Karpas-422 (cell line): ENCODE results near the gene MBD3L5. TPM values are rescaled to one million over a fixed set of nuclear protein-coding genes. Genes with fewer than 3 reads are reported as not detected.

Experiments
- DNase-seq: peaks from one replicate; pipeline ENCODE4 v3.0.0-alpha.2; 2015
- H2AFZ ChIP-seq: fragments of 200-600 bp; sonication (generic); 2 replicates; pipeline ENCODE4 v1.6.1; 2014; ENCODE audit warnings: antibody characterized with exemption, low read length, mixed read lengths
- H3K27ac ChIP-seq: fragments of 200-600 bp; sonication (generic); 2 replicates; pipeline ENCODE4 v1.5.1; 2014; ENCODE audit warnings: mild to moderate bottlenecking, low read length, moderate library complexity
- H3K27me3 ChIP-seq: fragments of 200-600 bp; sonication (generic); 2 replicates; pipeline ENCODE4 v1.6.1; 2014; ENCODE audit warnings: low read length, mixed read lengths
- H3K36me3 ChIP-seq: fragments of 200-600 bp; sonication (generic); 2 replicates; pipeline ENCODE4 v1.6.1; 2014; ENCODE audit warnings: low read length, mixed read lengths; ENCODE audit not compliant: insufficient read depth
- H3K4me1 ChIP-seq: fragments of 200-600 bp; sonication (generic); 2 replicates; pipeline ENCODE4 v1.6.1; 2014; ENCODE audit warnings: mild to moderate bottlenecking, low read length, mixed read lengths
- H3K4me2 ChIP-seq: fragments of 200-600 bp; sonication (generic); 2 replicates; pipeline ENCODE4 v1.6.1; 2014; ENCODE audit warnings: low read length, low read depth, mild to moderate bottlenecking; ENCODE audit not compliant: poor library complexity, severe bottlenecking
- H3K4me3 ChIP-seq: fragments of 200-600 bp; sonication (generic); 2 replicates; pipeline ENCODE4 v1.5.1; 2014; ENCODE audit warnings: mild to moderate bottlenecking, antibody characterized with exemption, low read length, mixed read lengths
- H3K79me2 ChIP-seq: fragments of 200-600 bp; sonication (generic); 2 replicates; pipeline ENCODE4 v1.6.1; 2014; ENCODE audit warnings: mild to moderate bottlenecking, low read length, mixed read lengths
- H3K9ac ChIP-seq: fragments of 200-600 bp; sonication (generic); 2 replicates; pipeline ENCODE4 v1.6.0; 2014; ENCODE audit warnings: low read length
- H3K9me2 ChIP-seq: fragments of 200-600 bp; sonication (generic), shearing (Covaris generic); replicated peaks from 2 replicates; pipeline ENCODE4 v1.6.0; 2014; ENCODE audit warnings: mild to moderate bottlenecking, low read length, moderate library complexity; ENCODE audit not compliant: insufficient read depth
- H3K9me3 ChIP-seq: fragments of 300-700, 200-600 bp; sonication (generic); 2 replicates; pipeline ENCODE4 v1.6.1; 2014; ENCODE audit warnings: low read length, mixed read lengths
- H4K20me1 ChIP-seq: fragments of 200-600 bp; sonication (generic); 2 replicates; pipeline ENCODE4 v1.6.1; 2014; ENCODE audit warnings: mild to moderate bottlenecking, antibody characterized with exemption, low read length, low read depth; ENCODE audit not compliant: insufficient read depth
- total RNA-seq: library from RNA; depleted of rRNA; stranded (reverse); fragments of >200 nt; shearing (Covaris generic); gene quantifications from 2 replicates; pipeline ENCODE4 v1.2.3, GENCODE V29; 2014; ENCODE audit warnings: low replicate concordance

MBD3L5 gene
- total RNA-seq, 1 experiment from 2014 or later = not detected

GRCh38 chr19:7000333-7000732, 30.0 kb upstream of the MBD3L5 start:
- Histone ChIP-seq H3K9me3 (peaks cover 1% of the 10 kb centered on the region; the same call in 1 of the 2 replicates), H3K27me3 (no peaks in the 10 kb centered on the region), H4K20me1 (no peaks in the 10 kb centered on the region), H3K4me2 (no peak overlapping the region), H3K79me2 (no peaks in the 10 kb centered on the region), H3K27ac (no peak overlapping the region), H3K4me1 (no peaks in the 10 kb centered on the region), H3K9ac (no peak overlapping the region), H2AFZ (no peak overlapping the region), H3K4me3 (no peak overlapping the region), H3K9me2 (no peaks in the 10 kb centered on the region), H3K36me3 (no peaks in the 10 kb centered on the region)
- DNase-seq = no peak

GRCh38 chr19:7000816-7001215, 29.6 kb upstream of the MBD3L5 start:
- Histone ChIP-seq H3K4me1 (no peaks in the 10 kb centered on the region), H3K4me3 (no peak overlapping the region), H3K9me2 (no peaks in the 10 kb centered on the region), H3K4me2 (no peak overlapping the region), H3K79me2 (no peaks in the 10 kb centered on the region), H3K9ac (no peak overlapping the region), H3K36me3 (no peaks in the 10 kb centered on the region), H3K9me3 (no peaks in the 10 kb centered on the region), H3K27me3 (no peaks in the 10 kb centered on the region), H2AFZ (no peak overlapping the region), H4K20me1 (no peaks in the 10 kb centered on the region), H3K27ac (no peak overlapping the region)
- no peak for DNase-seq

GRCh38 chr19:7004313-7004931, 26.0 kb upstream of the MBD3L5 start:
- no peaks in the 10 kb centered on the region for H3K4me1 ChIP-seq
- no peaks in the 10 kb centered on the region for H3K36me3 ChIP-seq
- no peak overlapping the region for H3K9ac ChIP-seq
- peak; percentile 69 for DNase-seq
- H4K20me1 ChIP-seq = no peaks in the 10 kb centered on the region
- H3K9me3 ChIP-seq = no peaks in the 10 kb centered on the region
- H3K79me2 ChIP-seq = no peaks in the 10 kb centered on the region
- no peak overlapping the region for H3K4me2 ChIP-seq
- no peaks in the 10 kb centered on the region for H3K27me3 ChIP-seq
- no peak overlapping the region for H2AFZ ChIP-seq
- H3K4me3 ChIP-seq = no peak overlapping the region
- no peak overlapping the region for H3K27ac ChIP-seq
- no peaks in the 10 kb centered on the region for H3K9me2 ChIP-seq

GRCh38 chr19:7006135-7006704, 24.2 kb upstream of the MBD3L5 start:
- Histone ChIP-seq H3K4me1 (no peaks in the 10 kb centered on the region), H3K4me2 (no peak overlapping the region), H3K79me2 (no peaks in the 10 kb centered on the region), H3K36me3 (no peaks in the 10 kb centered on the region), H2AFZ (peak overlapping the region; percentile 50; the same call in 1 of the 2 replicates), H3K9ac (no peak overlapping the region), H3K4me3 (no peak overlapping the region), H3K27ac (no peak overlapping the region), H3K9me3 (no peaks in the 10 kb centered on the region), H4K20me1 (no peaks in the 10 kb centered on the region), H3K27me3 (no peaks in the 10 kb centered on the region), H3K9me2 (no peaks in the 10 kb centered on the region)
- peak; percentile 64 for DNase-seq

- no peak overlapping the region for H3K27ac ChIP-seq
- H3K79me2 ChIP-seq = no peaks in the 10 kb centered on the region
- no peaks in the 10 kb centered on the region for H3K9me3 ChIP-seq
- H3K4me3 ChIP-seq = no peak overlapping the region
- H3K36me3 ChIP-seq = no peaks in the 10 kb centered on the region
- H3K9me2 ChIP-seq = no peaks in the 10 kb centered on the region
- no peaks in the 10 kb centered on the region for H4K20me1 ChIP-seq
- no peak overlapping the region for H3K9ac ChIP-seq
- H3K4me1 ChIP-seq = no peaks in the 10 kb centered on the region
- no peaks in the 10 kb centered on the region for H3K27me3 ChIP-seq
- no peak overlapping the region for H2AFZ ChIP-seq
- DNase-seq = no peak
- no peak overlapping the region for H3K4me2 ChIP-seq
These were observed 22.5 kb upstream of the MBD3L5 start for GRCh38 chr19:7007859-7008258.

- Histone ChIP-seq H3K36me3 (no peaks in the 10 kb centered on the region), H4K20me1 (no peaks in the 10 kb centered on the region), H2AFZ (no peak overlapping the region), H3K4me2 (no peak overlapping the region), H3K9me2 (no peaks in the 10 kb centered on the region), H3K9me3 (no peaks in the 10 kb centered on the region), H3K79me2 (no peaks in the 10 kb centered on the region), H3K27ac (no peak overlapping the region), H3K9ac (no peak overlapping the region), H3K4me1 (no peaks in the 10 kb centered on the region), H3K4me3 (no peak overlapping the region), H3K27me3 (no peaks in the 10 kb centered on the region)
- no peak for DNase-seq
These were observed 19.4 kb upstream of the MBD3L5 start for GRCh38 chr19:7010722-7011593.

GRCh38 chr19:7013678-7014077, 16.7 kb upstream of the MBD3L5 start:
- DNase-seq = no peak

GRCh38 chr19:7018828-7019227, 11.6 kb upstream of the MBD3L5 start:
- Histone ChIP-seq H3K9me3 (no peaks in the 10 kb centered on the region), H4K20me1 (no peaks in the 10 kb centered on the region), H3K36me3 (no peaks in the 10 kb centered on the region), H2AFZ (no peak overlapping the region), H3K4me2 (no peak overlapping the region), H3K9me2 (no peaks in the 10 kb centered on the region), H3K79me2 (no peaks in the 10 kb centered on the region), H3K27me3 (no peaks in the 10 kb centered on the region), H3K4me3 (no peak overlapping the region), H3K27ac (no peak overlapping the region), H3K9ac (no peak overlapping the region), H3K4me1 (no peaks in the 10 kb centered on the region)
- DNase-seq = no peak

More at GRCh38 chr19:7013678-7014077, 16.7 kb upstream of the MBD3L5 start:
- no peak overlapping the region for H2AFZ ChIP-seq
- no peaks in the 10 kb centered on the region for H3K27me3 ChIP-seq
- no peak overlapping the region for H3K4me2 ChIP-seq
- no peaks in the 10 kb centered on the region for H3K4me1 ChIP-seq
- no peaks in the 10 kb centered on the region for H3K9me2 ChIP-seq
- H3K27ac ChIP-seq = no peak overlapping the region
- no peak overlapping the region for H3K9ac ChIP-seq
- H3K36me3 ChIP-seq = no peaks in the 10 kb centered on the region
- H3K9me3 ChIP-seq = no peaks in the 10 kb centered on the region
- no peak overlapping the region for H3K4me3 ChIP-seq
- H4K20me1 ChIP-seq = no peaks in the 10 kb centered on the region
- no peaks in the 10 kb centered on the region for H3K79me2 ChIP-seq
